ENCODE measurements around the gene PRKD1.

PRKD1 gene

GRCh38 chr14:29927376-29928116 lies at the start of gene PRKD1:
Gene PRKD1 (minus strand): TSS chr14:29927847.
- DNase-seq: no peak

- no peak for DNase-seq
Observed at GRCh38 chr14:29971101-29971500, 43.5 kb upstream of the PRKD1 start.

GRCh38 chr14:29955087-29955486 lies 27.4 kb upstream of the PRKD1 start:
- no peak for DNase-seq

- no peak for DNase-seq
Observed at GRCh38 chr14:29953501-29953900, 25.9 kb upstream of the PRKD1 start.

GRCh38 chr14:29944091-29944490 lies 16.4 kb upstream of the PRKD1 start:
- DNase-seq: no peak

- no peak for DNase-seq
Observed at GRCh38 chr14:29941401-29941800, 13.8 kb upstream of the PRKD1 start.

- no peak for DNase-seq
Observed at GRCh38 chr14:29940482-29940881, 12.8 kb upstream of the PRKD1 start.

- no peak for DNase-seq
Observed at GRCh38 chr14:29937116-29937515, 9.5 kb upstream of the PRKD1 start.

GRCh38 chr14:29930283-29930682 lies 2.6 kb upstream of the PRKD1 start:
- no peak for DNase-seq

- no peak for DNase-seq
Observed at GRCh38 chr14:29928117-29928640, 532 bp upstream of the PRKD1 start.

- DNase-seq: no peak
Observed at GRCh38 chr14:29926701-29927375, 809 bp downstream of the PRKD1 start.

- DNase-seq: no peak
Observed at GRCh38 chr14:29926228-29926627, 1.4 kb downstream of the PRKD1 start.

GRCh38 chr14:29925736-29926135 lies 1.9 kb downstream of the PRKD1 start:
- DNase-seq: no peak

GRCh38 chr14:29925101-29925722 lies 2.4 kb downstream of the PRKD1 start:
- no peak for DNase-seq

GRCh38 chr14:29919845-29920244 lies 7.8 kb downstream of the PRKD1 start:
- no peak for DNase-seq

- no peak for DNase-seq
Observed at GRCh38 chr14:29918981-29919380, 8.7 kb downstream of the PRKD1 start.

- DNase-seq: no peak
Observed at GRCh38 chr14:29913566-29913965, 14.1 kb downstream of the PRKD1 start.

- DNase-seq: no peak
Observed at GRCh38 chr14:29911810-29912209, 15.8 kb downstream of the PRKD1 start.

GRCh38 chr14:29908652-29909577 lies 18.7 kb downstream of the PRKD1 start:
- DNase-seq: no peak

GRCh38 chr14:29906256-29906870 lies 21.3 kb downstream of the PRKD1 start:
- no peak for DNase-seq

GRCh38 chr14:29905543-29905942 lies 22.1 kb downstream of the PRKD1 start:
- DNase-seq: no peak
